ENCODE data around the gene ANKDD1A.

- TF ChIP-seq POLR2AphosphoS5 (IDR thresholded peaks at IDR 0.05; ENCODE audit: insufficient read depth in 1 of 2, low read depth in 1 of 2) (no peak), POLR2A (IDR thresholded peaks at IDR 0.05) (no peak)
Observed at GRCh38 chr15:64931381-64931780, 19.7 kb downstream of the ANKDD1A start.

Data from vagina (tissue), 2 donors.